GM18505 (cell line): ENCODE data around the gene PDK2.

ENCODE experiments used
- ATAC-seq: cut with Tn5 transposase; IDR thresholded peaks from one replicate; pipeline ENCODE4 v1.9.1; 2021; ENCODE audit not compliant: unreplicated experiment
- POLR2A ChIP-seq: IDR thresholded peaks from 4 replicates; pipeline ENCODE4 v1.6.1; 2011; ENCODE audit warnings: borderline replicate concordance; ENCODE audit not compliant: insufficient read depth, insufficient read length; ENCODE audit errors: extremely low read depth

Gene PDK2

DNA sequence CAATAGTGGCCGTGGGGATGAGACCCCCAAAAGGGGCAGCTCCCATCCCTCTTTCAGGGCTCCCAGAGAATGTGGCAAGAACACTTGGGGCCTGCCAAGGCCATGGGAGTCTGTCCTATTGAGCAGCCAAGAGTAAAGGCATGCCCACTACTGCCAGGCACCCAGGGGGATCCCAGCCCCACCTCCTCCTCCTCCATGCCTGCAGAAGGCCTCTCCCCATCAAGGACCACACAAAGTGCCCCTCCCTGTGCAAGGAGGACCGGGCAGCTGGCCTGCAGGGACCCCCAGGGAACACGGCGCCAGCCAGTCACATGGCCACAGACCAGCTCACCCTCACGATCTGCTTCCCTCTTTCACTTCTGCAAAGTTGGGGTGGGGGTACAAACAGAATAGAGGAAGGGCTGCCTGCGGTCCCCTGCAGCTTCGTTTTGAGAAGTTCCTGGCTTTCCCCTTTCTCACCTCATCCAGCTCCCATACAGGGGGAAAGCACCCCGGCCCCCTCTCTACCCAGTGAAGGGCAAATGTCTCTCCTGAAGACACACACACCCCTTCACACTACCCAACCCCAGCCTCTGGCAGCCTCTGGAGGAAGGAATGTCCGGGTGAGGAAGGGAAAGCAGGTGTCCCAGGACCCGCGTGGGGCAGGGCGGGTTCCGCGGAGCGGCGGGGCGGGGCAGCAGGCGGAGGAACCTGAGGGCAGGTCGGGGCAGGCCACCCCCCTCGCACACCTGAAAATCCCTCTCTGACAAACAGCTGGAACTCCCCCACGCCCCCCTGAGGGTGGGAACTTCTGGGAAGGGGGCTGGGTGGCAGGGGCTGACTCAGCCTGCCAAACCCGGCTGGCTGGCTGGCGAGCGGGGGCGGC lies 53.3 kb downstream of the PDK2 start:
- TF ChIP-seq POLR2A = peak; percentile 28
- ATAC-seq = no peak

DNA sequence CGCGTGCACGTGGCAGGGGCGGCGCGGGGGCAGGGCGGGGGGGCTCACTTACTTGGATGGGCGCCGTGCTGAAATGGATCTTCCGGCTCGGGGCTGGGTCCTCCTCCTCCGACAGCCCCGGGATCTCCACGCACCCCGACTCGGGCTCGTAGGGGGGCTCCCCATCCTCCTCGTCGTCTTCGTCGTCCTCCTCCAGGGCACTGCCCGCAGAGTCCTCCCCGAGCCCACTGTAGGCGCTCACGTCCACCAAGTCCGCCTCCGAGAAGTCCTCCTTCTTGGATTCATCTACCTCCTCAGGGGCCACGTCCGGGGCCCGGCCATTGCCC lies 53.9 kb downstream of the PDK2 start:
- no peak for ATAC-seq
- TF ChIP-seq POLR2A = peak; percentile 51

DNA sequence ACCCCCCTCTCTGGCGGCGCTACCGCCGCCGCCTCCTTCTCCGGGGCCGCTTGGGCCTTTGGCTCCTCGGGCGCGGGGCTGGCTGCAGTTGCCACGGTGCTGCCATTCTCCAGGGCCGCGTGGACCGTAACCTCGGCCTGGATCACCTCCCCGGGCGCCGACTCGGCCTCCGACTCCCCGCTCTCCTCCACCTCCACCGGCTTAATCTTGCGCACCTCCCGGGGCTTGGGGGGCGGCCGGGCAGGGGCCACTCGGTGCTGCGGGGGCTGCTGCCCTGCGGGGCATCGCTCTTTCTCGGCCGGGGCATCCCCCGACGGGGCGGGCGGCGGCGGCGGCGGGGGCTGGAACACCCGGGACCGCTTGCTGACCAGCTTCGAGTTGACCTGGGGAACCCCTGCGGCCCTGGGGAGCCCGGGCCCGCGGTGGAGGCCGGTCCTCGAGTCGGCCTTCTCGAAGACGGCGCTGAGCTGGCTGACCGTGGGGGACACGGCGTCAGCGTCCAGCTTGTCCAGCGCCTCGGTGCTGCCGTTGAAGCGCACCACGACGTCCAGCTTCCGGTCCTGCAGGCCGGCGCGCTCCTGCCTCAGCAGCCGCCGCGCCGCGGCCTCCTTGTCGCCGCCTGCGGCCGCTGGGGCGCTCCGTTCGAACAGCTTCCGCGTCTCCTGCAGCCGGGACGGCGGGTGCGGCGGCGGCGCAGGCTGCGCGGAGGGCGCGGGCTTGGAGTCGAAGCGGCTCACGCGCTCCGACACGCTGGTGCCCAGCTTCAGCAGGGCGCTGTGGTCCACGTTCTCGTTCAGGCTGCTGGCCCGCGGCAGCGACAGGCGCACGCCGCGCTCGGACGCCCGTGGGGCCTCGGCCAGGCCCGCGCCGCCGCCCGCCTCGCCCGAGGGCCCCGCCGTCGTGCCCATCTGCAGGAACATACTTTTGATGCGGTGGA lies 54.5 kb downstream of the PDK2 start:
- ATAC-seq = no peak
- TF ChIP-seq POLR2A = no peak

DNA sequence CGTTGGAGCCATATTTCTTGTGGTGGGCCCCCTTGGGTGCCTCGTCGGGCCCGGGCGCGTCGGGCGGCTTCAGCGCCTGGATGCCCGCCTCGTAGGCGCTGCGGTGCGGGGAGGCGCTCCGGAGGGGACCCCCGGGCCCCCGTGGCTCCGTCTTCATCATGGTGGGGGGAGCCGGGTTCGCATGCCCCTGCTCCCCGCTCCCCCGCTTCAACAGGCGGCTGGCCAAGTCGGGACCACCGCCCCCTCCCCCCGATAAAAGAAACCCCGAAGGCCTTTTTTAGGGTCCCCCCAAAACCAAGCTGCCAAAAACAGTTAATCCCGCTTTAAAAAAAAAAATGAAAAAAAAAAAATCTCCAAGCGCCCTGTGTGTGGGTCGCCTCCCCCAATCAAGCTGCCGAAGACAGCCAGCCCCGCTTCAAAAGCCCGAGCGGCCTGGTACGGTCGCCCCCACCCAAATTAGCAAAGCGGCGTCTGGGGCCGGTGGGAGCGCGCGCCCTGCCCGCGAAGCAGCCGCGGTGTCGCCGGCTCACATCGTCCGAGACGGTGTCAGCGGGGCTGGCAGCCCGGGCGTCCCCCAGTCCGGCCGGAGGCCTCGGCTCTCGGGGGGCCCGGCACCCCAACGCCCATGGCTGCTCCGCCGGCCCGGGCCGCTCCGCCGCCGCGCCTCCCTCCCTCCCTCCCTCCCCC lies 55.3 kb downstream of the PDK2 start, which contains the start of gene PPP1R9B:
PPP1R9B (minus strand) TSS at position 324 of the 687 bp plus-strand sequence; CDS start at position 160, 164 bp downstream.
- ATAC-seq = no peak

DNA sequence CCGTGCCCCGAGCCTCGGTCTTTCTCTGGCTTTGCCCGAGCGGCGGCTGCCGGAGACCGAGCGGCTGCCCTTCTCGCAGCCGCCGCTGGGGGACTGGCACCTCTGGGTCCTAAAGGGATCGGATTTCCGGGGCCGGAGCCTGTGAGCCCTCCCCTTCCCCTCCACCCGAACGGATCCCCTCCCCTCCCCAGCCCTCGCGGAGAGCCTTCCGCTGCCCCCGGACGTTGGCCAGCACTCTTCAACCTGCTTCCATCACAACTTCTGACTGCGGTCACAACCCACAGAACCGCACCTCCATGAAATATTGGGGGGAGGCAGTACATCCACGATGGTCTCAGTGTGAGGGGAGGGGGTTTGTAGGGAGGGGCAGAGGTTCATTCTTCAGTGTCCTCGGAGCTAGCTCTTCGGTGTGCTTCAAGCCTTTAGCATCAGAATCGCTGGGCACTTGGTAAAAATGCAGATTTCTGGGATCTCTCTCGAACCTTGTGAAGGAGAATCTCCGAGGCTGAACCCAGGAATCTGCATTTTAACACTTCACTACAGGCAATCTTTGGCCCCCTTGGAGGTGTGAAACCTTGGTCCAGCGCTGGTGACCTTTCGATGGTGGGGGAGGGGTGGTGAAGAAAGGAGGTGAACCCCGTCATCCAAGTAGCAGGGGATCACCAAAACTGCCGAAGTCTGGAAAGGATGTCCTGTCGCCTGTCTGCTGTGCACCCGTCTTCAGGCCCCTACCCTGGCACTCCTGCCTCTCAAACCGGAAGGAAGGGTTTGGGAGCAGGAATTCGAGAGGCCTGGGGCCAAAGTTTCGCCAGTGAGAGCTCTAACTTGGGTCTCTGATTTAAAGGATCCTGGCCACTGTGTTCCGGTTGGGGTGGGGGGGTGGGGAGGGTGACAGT lies 56.1 kb downstream of the PDK2 start:
- ATAC-seq = peak; percentile 31
- TF ChIP-seq POLR2A = peak; percentile 56

More for the DNA sequence above, 55.3 kb downstream of the PDK2 start, which contains the start of gene PPP1R9B:
- no peak for TF ChIP-seq POLR2A

DNA sequence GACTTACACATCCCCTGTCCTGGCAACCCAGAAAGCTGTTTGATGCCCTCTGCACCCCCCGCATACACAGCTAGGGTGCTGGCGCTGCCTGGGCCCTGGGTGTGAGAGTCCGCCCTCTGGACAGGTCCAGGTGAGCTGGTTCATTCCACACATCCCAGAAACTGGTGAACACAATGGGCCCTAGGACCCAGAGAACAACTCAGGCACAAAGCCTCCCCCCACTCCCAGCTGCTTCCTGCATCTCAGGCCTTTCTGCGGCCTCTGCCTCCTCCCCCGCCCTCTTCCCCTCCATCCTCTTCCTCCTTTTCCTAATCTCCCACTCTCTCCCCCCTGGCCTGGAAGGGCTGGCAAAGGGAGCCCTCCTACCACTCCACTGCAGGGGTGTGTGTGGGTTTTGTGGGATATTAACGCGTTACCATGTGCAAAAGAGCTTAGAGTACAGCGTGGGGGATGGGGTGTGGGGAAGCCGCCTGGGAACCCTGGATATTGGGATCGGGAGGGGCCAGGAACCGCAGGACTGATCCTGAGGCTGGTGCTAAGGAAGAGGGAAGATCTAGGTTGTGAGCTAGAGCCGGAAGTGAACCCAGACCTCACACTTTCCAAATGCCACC lies 56.9 kb downstream of the PDK2 start:
- ATAC-seq = no peak
- TF ChIP-seq POLR2A = peak; percentile 63

DNA sequence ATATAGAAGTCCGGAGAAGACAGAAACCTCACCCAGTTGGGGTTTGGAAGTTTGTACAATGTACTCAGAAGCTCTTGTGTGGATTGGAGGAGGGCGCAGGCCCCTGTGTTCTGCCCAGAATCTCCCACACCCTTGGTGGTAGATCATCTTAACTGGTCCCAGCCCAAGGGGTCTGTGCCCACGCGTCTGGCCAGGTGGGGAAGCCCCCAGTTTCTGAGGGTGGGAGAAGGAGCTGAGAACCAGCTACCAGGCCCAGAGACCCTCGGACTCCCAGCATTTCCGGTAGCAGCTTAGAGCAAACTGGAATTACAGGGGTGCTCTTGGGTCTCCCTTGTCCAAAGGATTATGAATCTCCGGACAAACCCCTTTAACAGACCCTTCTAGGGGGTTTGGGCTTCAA lies 57.6 kb downstream of the PDK2 start:
- no peak for TF ChIP-seq POLR2A
- ATAC-seq = no peak

DNA sequence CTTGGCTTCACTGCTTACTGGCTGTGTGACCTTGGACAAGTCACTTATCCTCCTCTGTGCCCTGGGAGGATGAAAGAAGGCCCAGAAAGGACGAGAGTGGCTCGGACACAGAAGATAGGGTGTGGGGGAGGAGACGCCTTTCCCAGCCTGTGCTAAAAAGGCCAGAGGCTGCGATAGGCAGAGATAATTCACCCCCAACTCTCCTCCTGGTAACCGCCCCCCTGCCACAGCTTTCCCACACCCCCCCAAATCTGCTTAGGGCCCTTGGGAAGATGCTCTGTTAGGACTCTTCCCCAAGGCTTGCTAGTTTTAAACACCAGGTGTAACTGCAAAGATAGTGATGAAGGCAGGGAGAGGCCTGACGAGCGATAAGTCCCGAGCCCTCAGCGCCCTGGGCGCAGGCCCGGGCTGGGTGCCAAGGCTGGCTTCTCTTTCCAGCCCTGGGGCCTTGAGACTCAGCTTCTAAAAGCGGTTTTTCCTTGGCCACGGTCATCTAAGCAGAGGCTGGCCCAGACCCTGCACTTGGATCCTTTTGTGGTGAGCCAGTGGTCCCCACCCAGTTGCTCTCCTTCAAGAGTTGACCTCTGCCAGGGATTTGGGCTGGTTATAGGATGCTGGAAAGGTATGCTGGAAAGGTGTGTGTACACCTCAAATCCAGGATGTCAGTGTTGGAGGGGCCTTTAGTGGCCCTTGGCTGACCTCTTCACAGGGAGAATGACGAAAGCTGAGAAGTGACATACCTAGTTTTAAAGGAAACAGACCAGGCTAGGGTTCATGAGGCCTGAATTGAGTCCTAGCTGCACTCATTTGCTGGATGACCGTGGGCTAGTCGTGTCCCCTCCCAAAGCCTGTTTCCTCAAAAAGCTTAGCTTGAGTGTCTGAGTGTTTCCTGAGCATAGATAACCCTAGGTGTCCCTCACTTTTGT lies 58.8 kb downstream of the PDK2 start:
- TF ChIP-seq POLR2A = no peak
- ATAC-seq = no peak

DNA sequence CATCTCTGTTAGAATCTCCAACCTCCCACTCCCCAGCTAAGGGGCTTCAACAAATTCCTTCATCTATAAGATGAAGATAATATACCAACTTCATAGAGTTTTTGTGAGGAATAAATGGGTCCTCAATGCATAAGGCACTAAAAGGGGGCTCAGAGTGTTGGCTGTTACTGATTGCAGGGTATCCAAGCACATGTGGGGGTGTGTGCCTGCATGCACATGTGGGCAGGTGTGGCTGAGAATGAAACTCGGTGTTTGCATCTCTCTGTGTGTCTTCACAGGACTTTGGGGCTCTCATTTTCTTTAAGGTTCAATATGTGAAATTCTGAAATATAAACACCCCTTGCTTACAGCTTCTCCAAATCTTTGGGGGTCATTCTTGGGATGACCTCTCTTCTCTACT lies 59.5 kb downstream of the PDK2 start:
- TF ChIP-seq POLR2A = no peak
- no peak for ATAC-seq

DNA sequence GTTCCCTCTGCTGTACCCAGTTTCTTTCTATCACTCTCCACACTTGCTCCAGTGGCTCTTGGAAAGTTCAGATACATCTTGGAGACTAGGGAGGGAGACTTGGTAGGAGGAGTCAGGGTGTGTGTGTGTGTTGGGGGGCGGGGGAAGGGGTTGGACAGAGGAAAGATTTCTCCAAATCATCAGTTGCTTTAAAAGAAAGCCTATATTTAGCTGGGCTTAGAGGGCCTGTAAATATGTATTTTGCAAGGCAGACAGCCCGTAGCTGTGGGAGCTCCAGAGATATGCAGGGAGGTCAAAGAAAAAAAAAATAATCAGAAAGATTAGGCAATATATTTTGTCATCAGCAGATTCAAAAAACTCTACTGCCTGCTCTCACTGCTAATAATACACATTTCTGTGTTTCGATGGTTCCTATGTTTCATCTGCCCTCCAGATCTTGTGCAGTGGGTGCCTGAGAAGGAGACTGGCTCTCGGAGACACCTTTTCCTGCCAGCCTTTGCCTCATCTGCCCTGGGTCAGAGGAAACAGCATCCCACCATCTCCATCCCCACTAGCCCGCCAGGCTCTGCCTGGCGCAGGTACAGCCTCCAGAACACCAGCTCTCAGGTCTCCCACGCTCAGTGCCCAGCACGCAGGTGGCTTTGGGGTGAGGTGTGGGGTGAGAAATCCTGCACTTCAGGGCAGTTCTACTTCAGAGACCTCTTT lies 60.1 kb downstream of the PDK2 start:
- TF ChIP-seq POLR2A = no peak
- ATAC-seq = no peak

DNA sequence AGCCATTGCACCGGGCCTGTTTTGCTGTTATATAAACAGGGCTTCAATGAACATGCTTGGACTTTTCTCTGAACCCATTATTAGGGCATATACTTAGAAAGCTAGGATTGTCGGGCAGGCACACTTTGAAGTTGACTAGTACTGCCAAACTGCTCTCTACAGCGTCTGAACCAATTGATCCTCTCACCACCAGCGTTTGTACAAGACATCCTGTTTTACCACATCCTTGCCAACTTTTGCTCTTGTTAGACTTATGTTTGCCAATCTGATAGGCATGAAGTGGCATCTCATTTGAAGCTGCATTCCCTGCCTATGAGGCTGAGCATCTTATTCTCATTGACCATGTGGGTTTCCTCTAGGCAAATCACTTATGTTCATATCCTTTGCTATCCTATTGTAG lies 62.7 kb downstream of the PDK2 start:
- no peak for ATAC-seq
- TF ChIP-seq POLR2A = no peak
